ENCODE measurements around the gene CARD9. TPM values are rescaled to one million over a fixed set of nuclear protein-coding genes. Genes with fewer than 3 reads are reported as not detected.

CARD9 gene
- total RNA-seq, 1 donor from 2014 or later, result not detected

DNA sequence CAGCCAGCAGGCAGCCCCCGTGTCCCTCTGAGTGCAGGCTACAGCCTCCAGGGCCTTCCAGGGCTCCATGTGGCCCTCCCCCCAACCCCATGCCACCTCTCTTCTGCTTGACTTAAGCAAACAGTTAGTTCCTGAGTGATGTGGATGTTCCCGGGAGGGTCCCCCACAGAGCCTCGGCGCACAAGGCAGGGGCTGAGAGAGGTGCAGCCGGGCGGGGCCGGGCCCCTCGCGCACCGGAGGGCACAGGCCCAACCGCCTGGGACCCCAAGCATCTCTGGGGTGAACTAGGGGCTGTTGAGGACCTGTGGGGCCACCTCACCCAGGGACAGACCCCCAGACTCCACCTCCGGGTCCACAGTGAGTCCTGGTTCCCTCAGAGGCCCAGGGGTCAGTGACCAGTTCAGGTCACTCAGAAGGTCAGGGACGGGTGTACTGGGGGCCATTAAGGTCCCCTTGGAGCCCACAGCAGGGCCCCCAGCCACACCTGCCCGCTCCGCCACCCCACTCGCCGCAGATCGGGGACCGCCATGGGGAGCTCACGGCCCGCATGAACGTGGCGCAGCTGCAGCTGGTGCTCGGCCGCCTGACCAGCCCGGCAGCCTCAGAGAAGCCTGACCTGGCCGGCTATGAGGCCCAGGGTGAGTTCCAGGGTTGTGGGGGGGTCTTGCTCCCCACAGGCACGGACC lies 33.0 kb downstream of the CARD9 start:
- Histone ChIP-seq H3K9ac (no peak overlapping the region), H4K20me1 (ENCODE audit: low read depth) (peaks cover 20% of the 10 kb centered on the region), H3K4me2 (no peak overlapping the region), H2AFZ (replicated peaks) (no peak overlapping the region), H3K79me2 (ENCODE audit: low read depth) (no peaks in the 10 kb centered on the region), H3K27me3 (no peaks in the 10 kb centered on the region), H3K36me3 (no peaks in the 10 kb centered on the region), H3F3A (ENCODE audit: low read depth) (peaks cover 31% of the 10 kb centered on the region), H3K9me3 (ENCODE audit: low read depth) (no peaks in the 10 kb centered on the region), H3K27ac (no peak overlapping the region), H3K4me3 (no peak overlapping the region), H3K4me1 (peaks cover 13% of the 10 kb centered on the region)
- Mint-ChIP-seq H3K27me3 (ENCODE audit: insufficient read depth, low read depth) (peaks cover 8% of the 10 kb centered on the region), H3K4me1 (peaks cover 19% of the 10 kb centered on the region), H3K4me3 (no peak overlapping the region), H3K27ac (no peak overlapping the region), H3K9me3 (no peaks in the 10 kb centered on the region), H3K36me3 (no peaks in the 10 kb centered on the region)
- no peak for TF ChIP-seq EZH2 (IDR thresholded peaks at IDR 0.05)
- TF ChIP-seq EZH2phosphoT487 (IDR thresholded peaks at IDR 0.05), result no peak
- no peak for TF ChIP-seq CTCF (IDR thresholded peaks at IDR 0.05)
- DNase-seq (ENCODE audit: low spot score), result no peak

DNA sequence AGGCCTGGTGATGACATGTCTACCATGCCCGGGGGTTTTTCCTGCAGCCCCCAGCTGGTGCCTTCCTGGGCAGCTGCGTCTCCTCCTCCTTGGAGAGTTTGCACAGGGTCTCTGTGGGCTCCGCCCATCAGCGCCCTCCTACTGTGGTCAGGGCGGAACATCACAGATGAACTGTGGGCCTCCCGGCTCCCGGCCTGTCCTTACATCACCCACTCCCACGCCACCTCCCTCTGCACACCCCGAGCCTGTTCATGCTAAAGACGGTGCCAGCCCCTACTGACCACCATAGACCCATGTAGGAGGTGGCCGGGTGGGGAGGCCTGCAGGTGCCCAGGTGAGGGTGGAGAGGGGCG lies 33.5 kb downstream of the CARD9 start:
- peaks cover 20% of the 10 kb centered on the region for H4K20me1 ChIP-seq (ENCODE audit: low read depth)
- Mint-ChIP-seq H3K9me3 (no peaks in the 10 kb centered on the region), H3K27me3 (ENCODE audit: insufficient read depth, low read depth) (peaks cover 6% of the 10 kb centered on the region), H3K4me3 (no peak overlapping the region), H3K36me3 (no peaks in the 10 kb centered on the region), H3K4me1 (peaks cover 19% of the 10 kb centered on the region), H3K27ac (no peak overlapping the region)
- peaks cover 31% of the 10 kb centered on the region for H3F3A ChIP-seq (ENCODE audit: low read depth)
- H3K9ac ChIP-seq, result no peak overlapping the region
- H3K79me2 ChIP-seq (ENCODE audit: low read depth), result no peaks in the 10 kb centered on the region
- H3K4me2 ChIP-seq, result no peak overlapping the region
- H3K27me3 ChIP-seq, result no peaks in the 10 kb centered on the region
- TF ChIP-seq EZH2 (IDR thresholded peaks at IDR 0.05) (no peak), EZH2phosphoT487 (IDR thresholded peaks at IDR 0.05) (no peak), CTCF (IDR thresholded peaks at IDR 0.05) (no peak)
- H2AFZ ChIP-seq (replicated peaks), result no peak overlapping the region
- H3K4me3 ChIP-seq, result no peak overlapping the region
- no peaks in the 10 kb centered on the region for H3K9me3 ChIP-seq (ENCODE audit: low read depth)
- H3K36me3 ChIP-seq, result no peaks in the 10 kb centered on the region
- DNase-seq (ENCODE audit: low spot score), result no peak
- H3K27ac ChIP-seq, result no peak overlapping the region
- peaks cover 13% of the 10 kb centered on the region for H3K4me1 ChIP-seq

DNA sequence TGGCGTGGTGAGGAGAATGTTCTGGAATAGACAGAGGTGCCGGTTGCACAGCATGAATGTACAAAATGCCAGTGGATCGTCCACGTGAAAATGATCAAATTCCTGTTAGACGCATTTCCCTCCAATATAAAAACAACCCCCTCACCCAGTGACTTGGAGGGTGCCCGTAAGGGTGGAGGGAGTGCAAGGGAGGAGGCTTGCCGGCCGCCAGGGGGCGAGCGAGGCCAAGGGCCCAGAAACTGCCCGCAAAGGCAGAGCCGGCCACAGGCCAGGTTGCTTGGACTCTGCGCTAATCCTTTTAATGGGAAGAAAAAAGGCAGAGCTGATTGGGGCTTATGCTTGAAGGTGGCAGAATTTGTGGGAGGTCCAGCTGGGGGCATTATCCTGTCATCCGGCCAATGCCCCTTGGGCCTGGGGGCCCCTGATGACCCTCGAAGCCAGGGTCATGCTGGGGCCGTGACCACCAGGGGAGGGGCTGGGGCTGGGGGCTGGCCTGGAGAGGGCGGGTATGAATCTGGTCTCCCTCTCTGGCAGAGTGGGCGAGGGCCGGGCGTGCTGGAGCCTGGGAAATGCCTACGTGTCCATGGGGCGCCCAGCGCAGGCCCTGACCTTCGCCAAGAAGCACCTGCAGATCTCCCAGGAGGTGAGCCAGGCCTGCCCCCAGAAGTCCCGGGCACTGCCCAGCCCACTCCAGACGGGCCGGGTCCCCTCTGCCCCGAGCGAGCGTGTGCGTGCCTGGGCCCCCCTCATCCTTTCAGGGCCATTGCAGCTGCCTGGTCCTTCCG lies 34.1 kb downstream of the CARD9 start:
- Mint-ChIP-seq H3K4me3 (no peak overlapping the region), H3K36me3 (no peaks in the 10 kb centered on the region), H3K27ac (no peak overlapping the region), H3K9me3 (no peaks in the 10 kb centered on the region), H3K27me3 (ENCODE audit: insufficient read depth, low read depth) (peaks cover 5% of the 10 kb centered on the region), H3K4me1 (peaks cover 18% of the 10 kb centered on the region)
- Histone ChIP-seq H3K36me3 (no peaks in the 10 kb centered on the region), H3K9me3 (ENCODE audit: low read depth) (no peaks in the 10 kb centered on the region), H3F3A (ENCODE audit: low read depth) (peaks cover 31% of the 10 kb centered on the region), H3K27ac (no peak overlapping the region), H2AFZ (replicated peaks) (no peak overlapping the region), H3K27me3 (no peaks in the 10 kb centered on the region), H3K4me3 (no peak overlapping the region), H3K9ac (no peak overlapping the region), H4K20me1 (ENCODE audit: low read depth) (peaks cover 24% of the 10 kb centered on the region), H3K79me2 (ENCODE audit: low read depth) (no peaks in the 10 kb centered on the region), H3K4me1 (peaks cover 13% of the 10 kb centered on the region), H3K4me2 (no peak overlapping the region)
- peak; percentile 100 for TF ChIP-seq CTCF (IDR thresholded peaks at IDR 0.05)
- peak; percentile 49 for TF ChIP-seq EZH2phosphoT487 (IDR thresholded peaks at IDR 0.05)
- no peak for TF ChIP-seq EZH2 (IDR thresholded peaks at IDR 0.05)
- peak; percentile 93 for DNase-seq (ENCODE audit: low spot score)

Measured in neural progenitor cell (in vitro differentiated cells).